A673 (cell line): Measurements from ENCODE around the gene ZNF18. TPM values are rescaled to one million over a fixed set of nuclear protein-coding genes. Genes with fewer than 3 reads are reported as not detected.

ENCODE experiments used
- BruUV-seq: library from RNA; stranded (reverse); fragments of 400-500 nt; replicated peaks from 2 replicates; lab custom pipeline; 2021; lab: Mats Ljungman, UMichigan
- CTCF ChIA-PET: fragments of 300-600 bp; sonication (Branson Sonifier 250); formaldehyde crosslinking; loops from one replicate; lab custom pipeline; 2022; ENCODE audit warnings: antibody characterized with exemption; lab: Charles Lee
- POLR2A ChIA-PET: fragments of 300-600 bp; sonication (Branson Sonifier 250); formaldehyde crosslinking; loops from one replicate; lab custom pipeline; 2022; ENCODE audit warnings: antibody characterized with exemption; ENCODE audit not compliant: low non-redundant PET; lab: Charles Lee
- DNase-seq: peaks from one replicate; pipeline ENCODE4 v3.0.0-alpha.2; 2015; ENCODE audit warnings: low spot score
- H3K27ac ChIP-seq: fragments of 200-600 bp; sonication (generic); 2 replicates; pipeline ENCODE4 v1.5.1; 2016; ENCODE audit warnings: mixed run types, low read depth, mild to moderate bottlenecking, mixed read lengths, antibody characterized with exemption, low read length; ENCODE audit not compliant: poor library complexity, severe bottlenecking
- H3K27me3 ChIP-seq: fragments of 200-600 bp; sonication (generic); replicated peaks from 2 replicates; pipeline ENCODE4 v1.6.1; 2017; ENCODE audit warnings: mixed run types, low read depth, mild to moderate bottlenecking, mixed read lengths, antibody characterized with exemption, low read length; ENCODE audit not compliant: insufficient read depth, poor library complexity
- H3K36me3 ChIP-seq: fragments of 200-600 bp; sonication (generic); 2 replicates; pipeline ENCODE4 v1.6.1; 2016; ENCODE audit warnings: mixed run types, mild to moderate bottlenecking, mixed read lengths, antibody characterized with exemption, low read length; ENCODE audit not compliant: insufficient read depth, poor library complexity, severe bottlenecking
- H3K4me1 ChIP-seq: fragments of 200-600 bp; sonication (generic); 2 replicates; pipeline ENCODE4 v1.6.1; 2017; ENCODE audit warnings: mixed run types, mild to moderate bottlenecking, mixed read lengths, antibody characterized with exemption, low read length; ENCODE audit not compliant: insufficient read depth, poor library complexity, severe bottlenecking
- H3K4me3 ChIP-seq: fragments of 200-600 bp; sonication (generic); 2 replicates; pipeline ENCODE4 v1.5.1; 2016; ENCODE audit warnings: low read depth, mixed run types, mild to moderate bottlenecking, mixed read lengths, low read length; ENCODE audit not compliant: poor library complexity, severe bottlenecking
- H3K9me3 ChIP-seq: fragments of 200-600 bp; sonication (generic); 2 replicates; pipeline ENCODE4 v1.6.1; 2016; ENCODE audit warnings: mixed run types, low read depth, mild to moderate bottlenecking, mixed read lengths, antibody characterized with exemption, low read length; ENCODE audit not compliant: poor library complexity, severe bottlenecking
- EZH2 ChIP-seq: fragments of 200-600 bp; sonication (generic); IDR thresholded peaks from 2 replicates; pipeline ENCODE4 v1.6.1; 2017; ENCODE audit warnings: borderline replicate concordance, low read depth, mild to moderate bottlenecking, mixed read lengths, antibody characterized with exemption, low read length; ENCODE audit not compliant: poor library complexity, severe bottlenecking
- intact Hi-C: fragments of 100-400 bp; cut with micrococcal nuclease; formaldehyde crosslinking; loops from one replicate; pipeline ENCODE4 v1.10.0; 2022; ENCODE audit not compliant: unreplicated experiment
- total RNA-seq: library from RNA; stranded (reverse); gene quantifications from 2 replicates; pipeline ENCODE4 v1.2.3, GENCODE V29; 2021
- TF ChIP-seq, protein P1 (sequence below): fragments of 300-800, 200-600 bp; sonication (generic); conservative IDR thresholded peaks from 2 replicates; pipeline ENCODE4 v1.5.1; 2017; ENCODE audit warnings: low read depth, mild to moderate bottlenecking, antibody characterized with exemption, low read length, moderate library complexity, mixed read lengths

Gene ZNF18
- total RNA-seq, 1 experiment from 2014 or later = 11.9 TPM

DNA sequence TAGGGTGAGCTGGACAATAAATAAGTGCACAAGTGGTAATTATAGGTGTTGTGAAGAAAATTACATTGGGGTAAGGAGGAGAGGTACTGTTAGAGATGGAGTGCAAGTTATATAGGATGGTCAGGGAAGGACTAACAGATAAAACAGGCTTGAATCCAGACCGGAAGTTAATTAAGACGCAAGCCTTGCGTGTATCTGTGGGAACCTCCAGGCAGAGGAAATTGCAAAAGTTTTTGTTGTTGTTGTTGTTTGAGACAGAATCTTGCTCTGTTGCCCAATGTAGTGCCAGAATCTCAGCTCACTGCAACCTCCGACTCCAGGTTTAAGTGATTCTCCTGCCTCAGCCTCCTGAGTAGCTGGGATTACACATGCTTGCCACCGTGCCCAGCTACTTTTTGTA is 2.4 kb upstream of the ZNF18 start:
- Histone ChIP-seq H3K4me3 (no peak overlapping the region), H3K4me1 (peaks cover 5% of the 10 kb centered on the region), H3K27me3 (no peaks in the 10 kb centered on the region), H3K36me3 (no peaks in the 10 kb centered on the region), H3K27ac (no peak overlapping the region), H3K9me3 (no peaks in the 10 kb centered on the region)
- intact Hi-C loops = no loop called here
- CTCF ChIA-PET = interaction anchor here (0.5 kb wide), 1 partner anchor 246 kb away, joined by 4 read pairs; no protein-coding TSS in a partner anchor
- no TSS peak for BruUV-seq
- POLR2A ChIA-PET = no interaction called here
- DNase-seq = no peak
- TF ChIP-seq, protein P1, sequence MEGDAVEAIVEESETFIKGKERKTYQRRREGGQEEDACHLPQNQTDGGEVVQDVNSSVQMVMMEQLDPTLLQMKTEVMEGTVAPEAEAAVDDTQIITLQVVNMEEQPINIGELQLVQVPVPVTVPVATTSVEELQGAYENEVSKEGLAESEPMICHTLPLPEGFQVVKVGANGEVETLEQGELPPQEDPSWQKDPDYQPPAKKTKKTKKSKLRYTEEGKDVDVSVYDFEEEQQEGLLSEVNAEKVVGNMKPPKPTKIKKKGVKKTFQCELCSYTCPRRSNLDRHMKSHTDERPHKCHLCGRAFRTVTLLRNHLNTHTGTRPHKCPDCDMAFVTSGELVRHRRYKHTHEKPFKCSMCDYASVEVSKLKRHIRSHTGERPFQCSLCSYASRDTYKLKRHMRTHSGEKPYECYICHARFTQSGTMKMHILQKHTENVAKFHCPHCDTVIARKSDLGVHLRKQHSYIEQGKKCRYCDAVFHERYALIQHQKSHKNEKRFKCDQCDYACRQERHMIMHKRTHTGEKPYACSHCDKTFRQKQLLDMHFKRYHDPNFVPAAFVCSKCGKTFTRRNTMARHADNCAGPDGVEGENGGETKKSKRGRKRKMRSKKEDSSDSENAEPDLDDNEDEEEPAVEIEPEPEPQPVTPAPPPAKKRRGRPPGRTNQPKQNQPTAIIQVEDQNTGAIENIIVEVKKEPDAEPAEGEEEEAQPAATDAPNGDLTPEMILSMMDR = no peak
- no peak for TF ChIP-seq EZH2

- BruUV-seq = no TSS peak
These were observed 628 bp upstream of the ZNF18 start for GRCh38 chr17:11997972-11998233.

DNA sequence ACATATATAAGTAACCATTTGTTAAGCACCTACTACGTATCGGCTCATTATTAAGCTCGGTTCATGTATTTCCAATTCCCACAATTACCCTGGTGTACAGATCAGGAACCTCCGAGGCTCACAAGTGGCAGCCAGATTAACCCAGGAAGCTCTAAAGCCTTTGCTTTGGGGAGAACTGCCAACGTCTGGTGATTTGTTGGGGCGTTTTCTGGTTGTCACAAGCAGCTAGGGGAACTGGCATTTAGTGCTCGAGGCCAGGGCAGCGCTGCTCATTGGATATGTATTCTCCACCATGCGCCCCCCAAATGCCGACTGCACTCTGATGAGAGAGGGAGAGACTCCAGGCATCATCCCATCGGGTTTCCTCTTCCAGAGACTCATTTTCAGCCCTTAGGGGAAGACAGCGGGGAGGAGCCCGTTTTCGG is 541 bp downstream of the ZNF18 start:
- Histone ChIP-seq H3K27ac (peak overlapping the region; percentile 86), H3K27me3 (no peaks in the 10 kb centered on the region), H3K36me3 (peaks cover 8% of the 10 kb centered on the region), H3K4me3 (peak overlapping the region; percentile 84), H3K4me1 (peaks cover 5% of the 10 kb centered on the region), H3K9me3 (no peaks in the 10 kb centered on the region)
- BruUV-seq = no TSS peak
- TF ChIP-seq EZH2 = no peak
- TF ChIP-seq, protein P1 = no peak
- DNase-seq = peak; percentile 68
- ChIA-PET POLR2A (interaction anchor here (0.6 to 1.0 kb wide), 4 partner anchors 9 to 34 kb away, joined by 3 to 4 read pairs (median 4); no protein-coding TSS in a partner anchor), CTCF (no interaction called here)
- intact Hi-C loops = no loop called here

More at GRCh38 chr17:11997972-11998233, 628 bp upstream of the ZNF18 start:
- Histone ChIP-seq H3K27ac (peak overlapping the region; percentile 86), H3K4me3 (peak overlapping the region; percentile 84), H3K27me3 (no peaks in the 10 kb centered on the region), H3K36me3 (no peaks in the 10 kb centered on the region), H3K9me3 (no peaks in the 10 kb centered on the region), H3K4me1 (peaks cover 5% of the 10 kb centered on the region)
- ChIA-PET POLR2A (interaction anchor here (0.6 to 1.0 kb wide), 2 partner anchors 8 to 377 kb away, joined by 3 read pairs; no protein-coding TSS in a partner anchor), CTCF (no interaction called here)
- no peak for DNase-seq
- intact Hi-C loops = no loop called here
- no peak for TF ChIP-seq EZH2
- TF ChIP-seq, protein P1 = no peak
